Muscle layer of duodenum (tissue), 2 donors: ENCODE results near the gene CALR3.
A peak's percentile ranks its signal among the peaks of the same experiment; 100 is the strongest.
"Not testable (repeated sequence)": the region's sequence is repeated elsewhere in the genome, so short reads cannot be mapped to it uniquely, and the experiment has no call there.

Experiments
- H3K27ac ChIP-seq: one replicate; pipeline ENCODE4 v1.7.0; 2013; ENCODE audit warnings: mild to moderate bottlenecking, low read length
- H3K27me3 ChIP-seq: one replicate; pipeline ENCODE4 v1.7.0; 2013; ENCODE audit warnings: low read depth, mild to moderate bottlenecking, control low read depth, low read length
- H3K36me3 ChIP-seq, 2 donors: one replicate each; pipeline ENCODE4 v1.7.0; 2013; ENCODE audit warnings: low read length in 2 of 2, control low read depth in 1 of 2, mild to moderate bottlenecking in 1 of 2; ENCODE audit not compliant: insufficient read depth in 2 of 2, control insufficient read depth in 1 of 2
- H3K4me1 ChIP-seq, 2 donors: one replicate each; pipeline ENCODE4 v1.7.0; 2013; ENCODE audit warnings: low read length in 2 of 2, mild to moderate bottlenecking in 2 of 2, control low read depth in 1 of 2, moderate library complexity in 1 of 2; ENCODE audit not compliant: insufficient read depth in 2 of 2, control insufficient read depth in 1 of 2
- H3K4me3 ChIP-seq, 2 donors: one replicate each; pipeline ENCODE4 v1.7.0; 2013; ENCODE audit warnings: low read length in 2 of 2, low read depth in 1 of 2, mild to moderate bottlenecking in 1 of 2
- H3K9me3 ChIP-seq, 2 donors: one replicate each; pipeline ENCODE4 v1.7.0; 2013; ENCODE audit warnings: low read length in 2 of 2, control low read depth in 1 of 2, mild to moderate bottlenecking in 1 of 2; ENCODE audit not compliant: control insufficient read depth in 1 of 2
- donor health status: healthy.

The CALR3 gene, protein sequence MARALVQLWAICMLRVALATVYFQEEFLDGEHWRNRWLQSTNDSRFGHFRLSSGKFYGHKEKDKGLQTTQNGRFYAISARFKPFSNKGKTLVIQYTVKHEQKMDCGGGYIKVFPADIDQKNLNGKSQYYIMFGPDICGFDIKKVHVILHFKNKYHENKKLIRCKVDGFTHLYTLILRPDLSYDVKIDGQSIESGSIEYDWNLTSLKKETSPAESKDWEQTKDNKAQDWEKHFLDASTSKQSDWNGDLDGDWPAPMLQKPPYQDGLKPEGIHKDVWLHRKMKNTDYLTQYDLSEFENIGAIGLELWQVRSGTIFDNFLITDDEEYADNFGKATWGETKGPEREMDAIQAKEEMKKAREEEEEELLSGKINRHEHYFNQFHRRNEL

GRCh38 chr19:16495982-16496612 is at the start of gene CALR3, which contains the start of gene C19orf44:
CALR3 (minus strand) TSS chr19:16496167; CDS start chr19:16496129, 38 bp downstream.
C19orf44 (plus strand) TSS chr19:16496394; CDS start chr19:16500793, 4,399 bp downstream.
- H3K4me3 ChIP-seq: peak within 1 kb of the TSS; percentile 80 to 86
- H3K9me3 ChIP-seq: no peaks in the 10 kb centered on the region
- no peaks in the 10 kb centered on the region for H3K27me3 ChIP-seq
- peaks cover 0 to 7% of the 10 kb centered on the region in 2 donors for H3K36me3 ChIP-seq
- peaks cover 3 to 14% of the 10 kb centered on the region in 2 donors for H3K4me1 ChIP-seq
- H3K27ac ChIP-seq: peak within 1 kb of the TSS; percentile 60

DNA sequence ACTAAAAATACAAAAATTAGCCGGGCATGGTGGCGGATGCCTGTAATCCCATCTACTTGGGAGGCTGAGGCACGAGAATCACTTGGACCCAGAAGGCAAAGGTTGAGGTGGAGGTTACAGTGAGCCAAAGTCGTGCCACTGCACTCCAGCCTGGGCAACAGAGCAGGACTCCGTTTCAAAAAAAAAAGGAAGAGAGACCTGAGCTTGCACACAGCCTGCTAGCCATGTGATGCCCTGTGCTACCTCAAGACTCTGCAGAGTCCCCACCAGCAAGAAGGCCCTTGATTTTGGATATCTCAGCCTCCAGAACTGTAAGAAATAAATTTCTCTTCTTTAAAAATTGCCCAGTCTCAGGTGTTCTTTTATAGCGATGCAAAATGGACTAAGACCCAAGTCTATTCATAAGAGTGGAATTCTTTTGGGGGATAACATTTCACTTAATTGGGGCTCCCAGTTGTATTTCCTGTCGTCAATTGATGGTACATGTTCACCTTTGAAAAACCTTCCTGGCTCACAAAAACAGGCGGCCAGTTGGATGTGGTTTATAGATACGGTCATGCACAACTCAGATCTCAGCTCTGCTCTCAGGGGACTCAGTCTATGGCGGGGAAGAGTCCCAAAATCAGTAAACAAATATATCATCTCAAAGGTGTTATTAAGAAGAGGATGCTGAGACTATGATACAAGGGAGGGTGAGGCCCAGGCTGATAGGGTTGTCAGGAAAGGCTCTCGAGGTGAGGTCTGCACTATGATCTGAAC is 48.7 kb upstream of the CALR3 start:
- Histone ChIP-seq H3K27me3 (no peaks in the 10 kb centered on the region), H3K4me1 (peaks cover 6 to 32% of the 10 kb centered on the region in 2 donors), H3K36me3 (peaks cover 0 to under 1% of the 10 kb centered on the region in 2 donors), H3K9me3 (no peaks in the 10 kb centered on the region), H3K27ac (no peak overlapping the region), H3K4me3 (no peak overlapping the region)

- Histone ChIP-seq H3K4me3 (peak overlapping the region; percentile 81 to 100), H3K4me1 (peaks cover 6 to 36% of the 10 kb centered on the region in 2 donors)
- H3K27ac ChIP-seq, H3K36me3 ChIP-seq, H3K27me3 ChIP-seq, H3K9me3 ChIP-seq: not testable (repeated sequence)
Measured at GRCh38 chr19:16543734-16544133, 47.8 kb upstream of the CALR3 start.

DNA sequence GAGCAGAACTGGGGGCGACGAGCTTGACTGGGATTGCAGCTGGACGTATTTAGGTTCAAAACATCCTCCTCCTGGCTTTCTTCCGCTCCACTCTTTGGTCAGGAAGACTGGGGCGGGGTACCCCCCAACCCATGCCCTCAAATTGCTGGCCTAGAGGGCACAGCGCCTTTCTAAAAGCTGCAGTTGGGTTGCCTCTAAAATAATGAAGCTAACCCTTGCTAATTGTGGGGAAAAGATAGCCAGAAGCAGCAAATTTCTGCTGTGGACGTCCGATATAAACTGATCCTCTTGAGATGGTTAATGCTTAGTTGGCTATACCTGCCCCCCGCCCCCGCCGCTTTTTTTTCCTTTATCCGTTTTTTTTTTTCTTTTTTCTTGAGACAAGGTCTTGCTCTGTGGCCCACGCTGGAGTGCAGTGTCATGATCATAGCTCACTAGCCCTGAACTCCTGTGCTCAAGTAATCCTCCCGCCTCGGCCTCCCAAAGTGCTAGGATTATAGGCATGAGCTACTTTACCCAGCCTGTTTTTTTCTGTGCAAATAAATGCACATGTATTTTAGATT is 47.0 kb upstream of the CALR3 start:
- peak overlapping the region; percentile 64 for H3K27ac ChIP-seq
- peaks cover 6 to 39% of the 10 kb centered on the region in 2 donors for H3K4me1 ChIP-seq
- H3K9me3 ChIP-seq: no peaks in the 10 kb centered on the region
- H3K27me3 ChIP-seq: no peaks in the 10 kb centered on the region
- H3K4me3 ChIP-seq: peak overlapping the region; percentile 81 to 100
- H3K36me3 ChIP-seq: peaks cover under 1 to 8% of the 10 kb centered on the region in 2 donors

DNA sequence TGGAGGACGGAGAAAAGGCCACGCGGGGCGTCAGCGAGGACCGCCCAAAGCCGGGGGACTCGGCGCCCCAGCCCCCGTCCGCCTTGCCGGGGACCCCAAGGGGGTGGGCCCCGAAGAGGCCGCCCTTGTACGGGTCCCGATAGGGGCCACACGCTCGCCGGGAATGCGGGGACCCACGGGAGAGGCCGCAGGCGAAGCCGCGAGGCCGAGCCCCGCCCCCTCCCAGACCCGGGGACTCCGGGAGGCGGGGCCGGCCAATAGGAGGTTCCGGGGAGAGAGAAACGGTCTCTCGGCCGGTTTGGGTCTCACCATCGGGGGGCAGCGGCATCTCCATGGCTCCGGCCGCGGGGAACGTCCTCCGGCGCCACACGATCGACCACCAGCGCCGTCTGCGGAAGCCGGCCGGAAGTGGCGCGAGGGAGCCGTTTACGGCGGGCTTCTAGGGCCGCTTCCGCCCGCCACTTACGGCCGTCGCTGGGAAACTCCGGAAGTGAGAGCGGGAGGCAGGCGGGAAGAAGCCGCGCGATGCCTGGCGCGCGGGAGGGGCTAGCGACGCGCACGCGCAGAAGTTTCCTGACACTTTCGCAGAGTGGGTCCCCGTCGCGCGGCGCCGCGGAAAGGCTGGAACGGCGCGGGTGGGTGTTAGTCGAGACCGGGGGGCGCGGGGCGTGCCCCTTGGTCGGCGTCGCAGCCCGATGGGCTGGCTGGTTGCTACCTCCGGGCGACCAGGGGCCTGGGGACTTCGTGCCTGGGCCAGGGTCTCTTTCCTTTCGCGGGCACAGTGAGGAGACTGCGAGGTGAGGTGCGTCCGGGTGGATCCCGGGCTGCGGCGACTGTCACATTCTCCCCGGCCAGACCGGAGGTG is 46.3 kb upstream of the CALR3 start, which contains the start of gene CHERP:
Gene CHERP (minus strand): TSS at position 393 of the 865 bp plus-strand sequence. CDS start 59 bp downstream, at position 334.
- peaks cover 6 to 44% of the 10 kb centered on the region in 2 donors for H3K4me1 ChIP-seq
- peak within 1 kb of the TSS; percentile 81 to 100 for H3K4me3 ChIP-seq
- no peaks in the 10 kb centered on the region for H3K27me3 ChIP-seq
- H3K9me3 ChIP-seq: no peaks in the 10 kb centered on the region
- H3K27ac ChIP-seq: peak within 1 kb of the TSS; percentile 64
- peaks cover 6 to 15% of the 10 kb centered on the region in 2 donors for H3K36me3 ChIP-seq

DNA sequence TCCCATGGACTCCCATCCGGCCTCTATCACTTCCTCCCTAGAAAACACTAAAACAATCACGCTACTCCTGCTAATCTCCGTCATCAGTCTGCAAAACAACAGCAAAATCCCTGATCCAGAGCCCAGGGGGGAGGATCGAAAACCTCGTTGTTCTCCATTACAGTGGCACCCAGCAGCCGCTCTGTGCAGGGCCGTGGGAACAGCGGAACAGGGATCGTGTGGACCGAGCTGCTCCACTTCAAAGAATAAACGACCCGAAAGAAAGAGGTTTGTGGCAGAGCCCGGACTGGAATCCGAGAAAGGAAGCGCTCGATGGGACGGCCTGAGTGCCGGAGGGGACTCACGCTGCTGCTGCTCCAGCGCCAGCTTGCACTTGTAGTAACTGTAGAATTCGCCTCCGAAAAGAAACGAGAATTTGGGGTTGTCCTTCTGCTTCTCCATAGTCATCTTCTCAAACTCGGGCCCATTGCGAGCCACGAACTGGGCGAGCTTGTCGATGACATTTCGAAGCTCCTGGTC is 45.6 kb upstream of the CALR3 start:
- Histone ChIP-seq H3K27ac (peak overlapping the region; percentile 64), H3K4me1 (peaks cover 6 to 48% of the 10 kb centered on the region in 2 donors), H3K4me3 (peak overlapping the region; percentile 81 to 100), H3K27me3 (no peaks in the 10 kb centered on the region), H3K36me3 (peaks cover 6 to 20% of the 10 kb centered on the region in 2 donors), H3K9me3 (no peaks in the 10 kb centered on the region)

- H3K4me3 ChIP-seq: peak overlapping the region; percentile 81 to 100
- H3K27ac ChIP-seq: peak overlapping the region; percentile 64
- peaks cover 6 to 25% of the 10 kb centered on the region in 2 donors for H3K36me3 ChIP-seq
Measured at GRCh38 chr19:16540948-16541347, 45.0 kb upstream of the CALR3 start.

GRCh38 chr19:16537111-16537510 is 41.1 kb upstream of the CALR3 start:
- Histone ChIP-seq H3K36me3 (peaks cover 13 to 63% of the 10 kb centered on the region in 2 donors), H3K4me1 (peaks cover 6 to 36% of the 10 kb centered on the region in 2 donors), H3K9me3 (no peaks in the 10 kb centered on the region), H3K4me3 (no peak overlapping the region), H3K27me3 (no peaks in the 10 kb centered on the region), H3K27ac (no peak overlapping the region)

More at GRCh38 chr19:16540948-16541347, 45.0 kb upstream of the CALR3 start:
- Histone ChIP-seq H3K27me3 (no peaks in the 10 kb centered on the region), H3K9me3 (no peaks in the 10 kb centered on the region), H3K4me1 (peaks cover 6 to 48% of the 10 kb centered on the region in 2 donors)

GRCh38 chr19:16536130-16536529 is 40.2 kb upstream of the CALR3 start:
- H3K36me3 ChIP-seq: peaks cover 20 to 72% of the 10 kb centered on the region in 2 donors
- no peaks in the 10 kb centered on the region for H3K27me3 ChIP-seq
- H3K4me1 ChIP-seq: peaks cover 4 to 31% of the 10 kb centered on the region in 2 donors
- H3K27ac ChIP-seq: no peak overlapping the region
- no peaks in the 10 kb centered on the region for H3K9me3 ChIP-seq
- H3K4me3 ChIP-seq: no peak overlapping the region

DNA sequence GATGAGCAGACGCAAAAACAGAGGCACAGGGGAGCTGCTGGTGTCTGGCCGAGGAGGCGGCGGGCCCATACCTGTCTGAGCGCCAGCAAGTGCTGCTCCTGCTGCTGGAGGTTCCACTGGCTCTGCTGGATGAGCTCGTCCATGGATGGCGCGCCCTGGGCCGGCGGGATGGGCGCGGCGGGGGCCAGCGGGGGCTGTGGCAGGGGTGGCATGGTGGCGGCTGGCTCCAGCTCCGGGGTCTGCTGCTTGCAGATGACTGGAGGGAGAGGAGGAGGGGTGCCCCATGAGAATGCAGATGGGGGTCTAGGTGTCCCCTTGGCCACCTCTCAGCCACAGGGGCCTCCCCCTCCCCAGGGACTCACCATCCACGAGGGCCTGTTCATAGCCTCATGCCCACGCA is 39.4 kb upstream of the CALR3 start:
- H3K4me1 ChIP-seq: peaks cover 0 to 23% of the 10 kb centered on the region in 2 donors
- H3K9me3 ChIP-seq: no peaks in the 10 kb centered on the region
- no peak overlapping the region for H3K4me3 ChIP-seq
- H3K27me3 ChIP-seq: no peaks in the 10 kb centered on the region
- H3K27ac ChIP-seq: no peak overlapping the region
- H3K36me3 ChIP-seq: peaks cover 23 to 80% of the 10 kb centered on the region in 2 donors
